CD4-positive, alpha-beta T cell treated with Interleukin-15 for 4 hours (primary cell): ENCODE results near the gene B9D1.

Experiments used
- DNase-seq: peaks from one replicate; pipeline ENCODE4 v3.0.0-alpha.2; 2020; ENCODE audit warnings: low spot score

B9D1 gene

DNA sequence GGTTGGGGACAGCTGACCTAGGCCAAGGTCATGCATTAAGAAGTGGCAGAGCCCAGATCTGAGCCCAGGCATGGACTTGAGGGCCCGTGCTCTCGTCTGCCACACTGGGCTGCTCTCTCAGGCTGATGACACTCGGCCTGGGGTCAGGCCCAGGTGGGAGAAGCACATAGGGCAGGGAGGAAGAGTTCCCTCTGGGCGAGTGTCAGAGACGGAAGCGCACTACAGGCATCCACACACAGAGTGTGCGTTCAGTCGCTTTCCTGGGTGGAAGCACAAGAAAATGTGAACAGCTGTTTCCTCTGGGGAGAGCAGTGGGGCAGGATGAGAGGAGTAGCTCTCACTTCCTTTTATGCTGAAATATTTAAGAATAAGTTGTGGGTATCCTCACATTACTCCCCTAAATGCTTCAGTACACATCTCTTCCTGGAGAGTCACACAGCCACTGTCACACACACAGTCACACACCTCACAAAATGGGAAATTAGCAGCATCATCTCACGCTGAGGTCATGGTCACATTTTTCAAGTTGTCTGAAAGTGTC, 59.7 kb downstream of the B9D1 start:
- DNase-seq: no peak

DNA sequence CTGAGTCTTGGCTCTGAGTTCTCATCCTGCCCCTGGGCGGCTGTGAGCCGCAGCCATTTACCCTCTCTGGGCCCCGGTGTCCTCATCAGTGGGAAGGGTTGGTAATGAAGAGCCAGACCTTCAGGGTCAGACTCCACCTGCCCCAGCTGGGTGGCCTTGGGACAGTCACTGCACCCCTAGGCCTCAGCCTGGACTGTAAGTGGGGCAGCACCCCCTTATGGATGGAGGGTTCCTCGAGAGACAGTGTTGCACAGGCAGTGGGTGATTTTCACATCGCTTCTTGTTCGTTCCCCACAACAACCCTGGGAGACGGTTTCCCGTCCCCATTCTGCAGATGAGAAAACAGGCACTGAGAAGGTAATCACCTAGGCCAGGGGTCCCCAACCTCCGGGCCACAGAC, 60.5 kb downstream of the B9D1 start:
- DNase-seq: no peak

DNA sequence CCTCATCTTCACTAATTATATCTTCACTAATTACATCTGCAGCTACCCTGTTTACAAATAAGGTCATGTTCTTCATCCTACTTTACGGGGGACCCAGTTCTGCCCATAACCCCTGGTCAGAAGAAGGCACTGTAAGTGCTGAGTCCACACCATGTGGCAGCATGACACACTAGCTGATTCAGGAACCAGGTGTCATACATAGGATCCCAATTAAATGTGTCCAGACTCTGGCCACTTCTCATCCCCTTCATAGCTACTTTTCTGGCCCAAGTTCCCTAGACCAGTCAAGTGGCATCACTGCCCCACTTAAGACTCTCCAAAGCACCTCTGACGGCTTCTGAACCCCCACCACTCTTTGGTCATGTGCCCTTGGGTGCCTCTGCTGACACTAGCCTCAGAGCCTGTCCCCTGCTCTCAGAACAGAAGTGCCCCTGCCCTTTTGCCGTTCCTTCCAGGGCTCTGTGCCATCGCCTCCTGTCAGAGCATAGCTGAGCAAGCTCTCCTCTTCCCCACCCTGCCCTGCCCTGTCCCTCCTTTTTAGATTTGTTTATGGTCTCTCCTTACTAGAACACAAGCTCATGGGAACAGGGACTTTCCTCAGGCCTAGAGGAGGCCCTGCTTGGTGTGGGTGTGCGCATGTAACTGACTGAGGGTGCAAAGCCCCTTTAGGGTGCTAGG, 61.1 kb downstream of the B9D1 start:
- DNase-seq: no peak

DNA sequence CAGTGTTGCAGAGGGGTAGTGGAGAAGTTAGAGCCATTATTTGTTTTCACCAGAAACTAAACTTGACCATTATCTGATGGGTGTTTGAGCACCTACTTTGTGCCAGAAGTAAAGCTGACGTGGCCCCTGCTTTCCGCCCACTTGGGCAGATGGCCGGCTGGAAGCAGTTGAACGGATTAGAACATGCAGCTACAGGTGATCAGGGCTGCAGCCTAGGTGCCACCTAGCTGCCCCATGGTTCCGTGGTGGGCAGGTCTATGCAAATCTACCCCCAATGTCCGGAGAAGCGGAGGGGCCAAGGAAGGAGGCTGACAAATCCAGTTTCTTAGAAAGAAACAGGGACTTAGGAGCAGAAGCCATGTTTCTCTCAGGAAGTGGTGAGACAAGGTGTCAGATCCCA, 62.7 kb downstream of the B9D1 start:
- no peak for DNase-seq

DNA sequence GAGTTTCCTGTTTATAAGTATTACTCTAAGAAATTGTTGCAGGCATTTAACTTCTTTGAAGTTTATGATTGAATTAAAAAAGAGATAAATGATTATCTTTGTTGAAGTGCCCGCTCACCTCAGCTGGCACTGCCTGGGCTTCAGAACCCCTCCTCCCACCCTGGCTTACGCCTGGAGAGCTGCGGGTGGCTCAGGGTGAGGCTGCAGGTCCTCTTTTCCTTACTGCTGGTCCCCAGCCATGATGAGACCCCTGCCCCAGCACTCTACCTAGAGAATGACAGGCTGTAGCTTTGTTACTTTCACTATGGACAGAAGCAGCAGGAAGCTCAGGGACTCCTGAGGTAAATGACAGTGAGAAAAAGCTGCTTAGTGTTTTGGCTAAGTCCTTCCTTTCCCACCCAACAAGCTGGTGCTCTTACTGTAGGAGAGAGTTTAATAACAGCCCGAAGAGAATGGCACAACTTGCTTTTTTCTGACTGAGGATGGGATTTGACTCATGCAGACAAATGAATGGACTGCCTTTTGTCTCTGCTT, 63.2 kb downstream of the B9D1 start:
- no peak for DNase-seq

DNA sequence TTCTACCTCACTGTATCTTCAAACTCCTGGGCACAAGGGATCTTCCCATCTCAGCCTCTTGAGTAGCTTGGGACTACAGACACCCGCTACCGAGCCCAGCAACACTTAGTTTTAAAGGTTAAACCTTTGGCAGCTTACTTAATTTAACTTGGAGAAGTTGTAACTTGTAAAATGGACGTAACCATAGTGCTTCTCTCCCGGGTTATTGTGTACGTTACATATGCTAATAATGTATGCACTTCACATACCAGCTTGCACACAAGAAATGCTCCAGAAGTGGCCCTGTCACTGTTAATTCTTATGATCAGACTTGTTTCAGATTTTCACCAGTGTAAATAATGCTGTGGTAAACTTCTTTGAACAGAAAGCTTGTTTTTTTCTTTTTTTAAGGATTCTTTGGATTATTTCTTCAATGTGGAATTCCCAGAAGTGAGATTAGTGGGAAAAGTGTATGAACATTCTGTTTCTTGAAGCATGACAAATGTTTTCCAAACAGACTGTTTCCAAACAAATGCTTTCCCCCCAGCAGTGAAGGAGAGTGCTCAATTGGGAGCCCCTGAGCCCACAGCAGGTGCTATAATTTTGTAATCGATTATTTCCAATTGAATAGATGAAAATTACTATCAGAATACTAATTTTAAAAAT, 63.8 kb downstream of the B9D1 start:
- DNase-seq: no peak

DNA sequence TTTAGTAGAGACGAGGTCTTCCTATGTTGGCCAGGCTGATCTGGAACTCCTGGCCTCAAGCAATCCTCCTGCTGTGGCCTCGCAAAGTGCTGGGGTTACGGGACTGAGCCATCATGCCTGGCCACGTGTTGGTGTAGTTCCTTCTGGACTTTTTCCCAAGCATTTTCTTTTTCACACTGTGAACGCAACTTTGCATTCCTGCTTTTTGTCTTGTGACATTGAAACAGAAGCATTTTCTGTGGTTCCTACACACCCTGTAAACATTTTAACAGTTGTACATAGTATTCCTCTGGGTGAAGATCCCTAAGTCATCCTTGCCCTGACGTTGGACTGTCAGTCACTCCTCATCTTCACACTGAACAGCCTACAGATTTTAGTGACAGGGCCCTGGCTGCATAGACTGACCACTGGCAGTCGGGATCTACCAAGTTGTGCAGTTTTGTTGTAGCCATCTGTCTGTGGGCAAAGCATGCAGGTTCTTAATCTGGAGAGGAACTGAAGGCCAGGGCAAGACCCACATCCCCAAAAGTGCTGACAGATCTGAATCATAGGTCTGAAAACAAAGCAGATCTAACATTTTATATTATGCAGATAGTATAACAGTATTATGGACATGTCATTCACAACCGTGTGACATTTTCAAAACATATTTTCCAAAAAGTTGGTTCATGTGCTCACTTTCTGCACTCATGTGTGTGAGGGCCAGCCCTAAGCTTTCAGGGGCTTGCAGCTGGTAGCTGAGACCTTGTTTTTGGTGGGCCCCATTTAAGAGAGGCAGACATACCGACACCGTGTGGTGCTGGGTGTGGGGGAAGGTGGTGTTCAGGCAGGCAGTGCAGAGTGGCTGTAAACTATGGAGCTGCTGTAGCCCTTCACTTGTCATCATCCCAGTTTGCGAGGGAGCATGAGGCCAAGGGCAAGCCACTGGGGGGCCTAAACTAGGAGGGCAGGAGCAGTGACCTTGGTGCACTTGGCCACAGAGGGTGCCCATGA, 65.4 kb downstream of the B9D1 start:
- no peak for DNase-seq

DNA sequence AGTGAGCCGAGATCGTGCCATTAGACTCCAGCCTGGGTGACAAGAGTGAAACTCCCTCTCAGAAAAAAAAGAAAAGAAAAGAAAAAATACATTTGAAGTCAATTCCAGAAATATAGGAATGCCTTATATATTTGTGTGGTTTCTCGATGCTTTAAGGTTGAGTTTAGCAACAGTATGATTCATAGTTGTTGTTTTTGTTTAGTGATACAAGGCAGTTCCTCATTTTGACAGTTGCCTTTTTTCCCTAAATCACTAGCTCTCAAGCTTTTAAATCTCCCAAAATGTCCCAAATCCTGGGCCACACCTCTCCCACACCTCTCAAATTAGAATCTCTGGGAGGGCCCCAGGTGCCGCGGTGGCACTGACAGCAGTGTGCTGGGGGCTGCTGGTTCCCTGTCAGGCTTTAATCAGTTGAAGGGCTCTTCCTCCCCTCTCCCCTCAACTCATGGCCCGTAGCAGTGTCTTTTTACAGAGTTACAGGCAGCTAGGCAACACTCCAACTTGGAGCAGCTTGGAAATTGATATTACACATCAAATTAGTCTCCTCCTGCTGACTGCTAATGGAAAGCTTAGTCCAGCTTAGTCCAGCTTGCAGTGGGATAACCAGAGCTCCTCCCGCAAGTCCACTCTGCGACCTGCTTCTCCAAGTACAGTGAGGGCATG, 66.9 kb downstream of the B9D1 start:
- no peak for DNase-seq

DNA sequence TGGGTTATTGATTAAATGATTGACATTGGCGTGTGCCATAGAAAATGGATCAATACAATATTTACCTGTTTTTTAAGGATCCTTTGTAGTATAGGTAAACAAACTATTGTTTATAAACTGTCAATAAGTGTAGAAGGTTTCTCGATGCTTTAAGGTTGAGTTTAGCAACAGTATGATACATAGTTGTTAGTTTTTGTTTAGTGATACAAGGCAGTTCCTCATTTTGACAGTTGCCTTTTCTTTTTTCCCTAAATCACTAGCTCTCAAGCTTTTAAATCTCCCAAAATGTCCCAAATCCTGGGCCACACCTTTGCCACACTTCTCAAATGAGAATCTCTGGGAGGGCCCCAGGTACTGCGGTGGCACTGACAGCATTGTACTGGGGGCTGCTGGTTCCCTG, 68.1 kb downstream of the B9D1 start:
- no peak for DNase-seq
